ENCODE measurements around the gene LIMS2.

LIMS2 gene

DNA sequence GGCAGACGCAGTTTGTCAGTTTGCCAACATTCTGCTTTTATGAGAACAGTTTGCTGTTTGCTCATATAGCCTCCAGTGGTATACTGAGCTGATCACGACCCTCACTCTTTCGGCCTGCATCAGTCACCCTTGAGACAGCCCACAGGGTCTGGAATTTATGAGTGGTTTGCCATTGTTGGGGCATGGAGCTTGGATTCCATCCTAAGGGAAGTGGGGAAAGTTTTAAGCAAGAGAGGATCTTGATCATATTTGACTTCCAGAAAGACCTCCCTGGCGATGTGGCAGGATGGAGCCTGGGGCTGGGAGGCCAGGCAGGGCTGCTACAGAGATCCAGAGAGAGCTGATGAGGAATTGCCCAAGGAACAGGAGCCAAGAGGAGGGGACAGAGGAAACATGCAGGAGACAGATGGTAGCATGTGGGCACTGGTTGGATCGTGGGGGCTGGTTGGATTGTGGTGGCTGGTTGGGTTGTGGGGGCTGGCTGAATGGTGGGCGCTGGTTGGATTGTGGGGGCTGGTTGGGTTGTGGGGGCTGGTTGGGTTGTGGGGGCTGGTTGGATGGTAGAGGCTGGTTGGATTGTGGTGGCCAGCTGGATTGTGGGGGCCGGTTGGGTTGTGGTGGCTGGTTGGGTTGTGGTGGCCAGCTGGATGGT is 56.7 kb downstream of the LIMS2 start:
- Histone ChIP-seq H3K4me3 (ENCODE audit: low read length) (no peak overlapping the region), H3K4me1 (ENCODE audit: control insufficient read depth, insufficient read depth, low read length) (no peaks in the 10 kb centered on the region)
- no peak for DNase-seq (ENCODE audit: low read depth)

DNA sequence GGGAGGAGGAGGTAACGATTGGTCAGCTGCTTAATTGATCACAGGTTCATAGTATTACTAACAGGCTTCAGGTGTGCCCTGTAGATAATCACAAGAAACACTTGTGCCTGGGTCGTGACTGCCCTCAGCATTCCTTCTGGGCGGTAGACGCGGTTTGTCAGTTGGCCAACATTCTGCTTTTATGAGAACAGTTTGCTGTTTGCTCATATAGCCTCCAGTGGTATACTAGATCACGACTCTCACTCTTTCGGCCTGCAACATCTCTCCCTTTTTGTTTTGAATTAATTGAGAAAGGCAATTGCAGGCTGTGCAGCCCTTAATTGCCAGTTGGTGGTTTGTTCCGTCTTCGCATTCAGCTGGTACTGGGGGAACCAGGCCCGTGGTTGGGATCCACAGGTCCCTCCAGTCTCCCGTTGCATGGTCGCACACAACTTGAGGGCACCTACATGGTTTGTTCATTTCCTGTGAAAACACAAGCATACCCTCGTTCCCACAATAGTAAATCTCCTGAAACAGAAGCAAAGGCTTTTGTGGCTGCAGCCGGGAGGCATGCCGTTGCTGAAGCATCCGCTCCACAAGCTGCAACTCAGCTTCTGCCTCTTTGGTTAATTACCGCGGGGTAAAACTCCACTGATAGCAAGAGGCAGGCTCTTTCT is 59.7 kb downstream of the LIMS2 start:
- no peak overlapping the region for H3K9ac ChIP-seq (ENCODE audit: low read length)
- no peak overlapping the region for H3K4me3 ChIP-seq (ENCODE audit: low read length)
- H3K27me3 ChIP-seq (replicated peaks; ENCODE audit: control insufficient read depth, insufficient read depth, low read length): no peaks in the 10 kb centered on the region
- no peaks in the 10 kb centered on the region for H3K36me3 ChIP-seq (ENCODE audit: control insufficient read depth, insufficient read depth, low read length, severe bottlenecking)
- peaks cover 23% of the 10 kb centered on the region for H3K9me3 ChIP-seq (ENCODE audit: control insufficient read depth, low read length)
- H3K4me1 ChIP-seq (ENCODE audit: control insufficient read depth, insufficient read depth, low read length): no peaks in the 10 kb centered on the region
- DNase-seq (ENCODE audit: low read depth): peak; percentile 82

More for the DNA sequence above, 56.7 kb downstream of the LIMS2 start:
- peaks cover 6% of the 10 kb centered on the region for H3K9me3 ChIP-seq (ENCODE audit: control insufficient read depth, low read length)
- H3K36me3 ChIP-seq (ENCODE audit: control insufficient read depth, insufficient read depth, low read length, severe bottlenecking): no peaks in the 10 kb centered on the region
- no peak overlapping the region for H3K9ac ChIP-seq (ENCODE audit: low read length)
- H3K27me3 ChIP-seq (replicated peaks; ENCODE audit: control insufficient read depth, insufficient read depth, low read length): no peaks in the 10 kb centered on the region

DNA sequence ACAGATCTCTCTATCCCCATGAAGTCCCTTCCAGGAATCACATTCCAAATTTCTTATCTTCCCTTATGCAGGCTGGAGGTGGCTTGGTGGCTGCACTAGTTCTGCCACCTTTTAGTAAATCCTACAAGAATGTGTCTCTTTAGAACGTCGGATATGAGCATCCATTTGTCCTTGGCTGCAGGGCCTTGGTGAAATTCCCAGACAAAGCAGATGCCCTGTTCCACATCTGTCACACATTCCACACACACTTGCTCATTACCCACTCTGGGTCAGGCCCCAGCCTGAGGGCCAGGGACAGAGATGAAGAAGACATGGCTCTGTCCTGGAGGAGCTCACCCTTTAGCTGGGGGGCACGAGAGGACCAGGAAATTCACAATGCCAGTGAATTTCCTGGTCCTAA is 60.6 kb downstream of the LIMS2 start:
- peak; percentile 62 for DNase-seq (ENCODE audit: low read depth)
- Histone ChIP-seq H3K9ac (ENCODE audit: low read length) (no peak overlapping the region), H3K36me3 (ENCODE audit: control insufficient read depth, insufficient read depth, low read length, severe bottlenecking) (no peaks in the 10 kb centered on the region), H3K27me3 (replicated peaks; ENCODE audit: control insufficient read depth, insufficient read depth, low read length) (peaks cover under 1% of the 10 kb centered on the region), H3K9me3 (ENCODE audit: control insufficient read depth, low read length) (peaks cover 24% of the 10 kb centered on the region), H3K4me3 (ENCODE audit: low read length) (no peak overlapping the region), H3K4me1 (ENCODE audit: control insufficient read depth, insufficient read depth, low read length) (no peaks in the 10 kb centered on the region)

DNA sequence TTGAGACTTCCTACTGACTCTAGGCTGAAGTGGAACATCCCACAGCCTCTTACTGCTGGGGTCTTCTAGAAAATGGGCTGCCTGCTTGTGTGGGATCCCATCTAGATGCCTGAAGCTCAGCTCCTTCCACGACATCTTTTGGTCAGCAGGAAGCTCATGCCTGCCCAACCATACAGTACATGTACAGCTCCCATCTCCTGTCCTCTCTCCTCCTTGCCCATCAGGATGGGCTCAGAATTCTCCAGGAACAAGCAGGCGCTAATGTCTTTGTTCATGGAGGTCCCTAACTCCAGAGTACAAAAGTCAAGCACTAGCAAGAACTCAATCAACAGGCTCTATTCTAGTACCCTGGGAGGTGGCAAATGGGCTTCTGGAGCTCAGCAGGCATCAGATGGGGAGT is 61.1 kb downstream of the LIMS2 start:
- no peak for DNase-seq (ENCODE audit: low read depth)
- peaks cover 4% of the 10 kb centered on the region for H3K27me3 ChIP-seq (replicated peaks; ENCODE audit: control insufficient read depth, insufficient read depth, low read length)
- H3K36me3 ChIP-seq (ENCODE audit: control insufficient read depth, insufficient read depth, low read length, severe bottlenecking): no peaks in the 10 kb centered on the region
- H3K9ac ChIP-seq (ENCODE audit: low read length): no peak overlapping the region
- peaks cover 24% of the 10 kb centered on the region for H3K9me3 ChIP-seq (ENCODE audit: control insufficient read depth, low read length)
- no peak overlapping the region for H3K4me3 ChIP-seq (ENCODE audit: low read length)
- no peaks in the 10 kb centered on the region for H3K4me1 ChIP-seq (ENCODE audit: control insufficient read depth, insufficient read depth, low read length)

DNA sequence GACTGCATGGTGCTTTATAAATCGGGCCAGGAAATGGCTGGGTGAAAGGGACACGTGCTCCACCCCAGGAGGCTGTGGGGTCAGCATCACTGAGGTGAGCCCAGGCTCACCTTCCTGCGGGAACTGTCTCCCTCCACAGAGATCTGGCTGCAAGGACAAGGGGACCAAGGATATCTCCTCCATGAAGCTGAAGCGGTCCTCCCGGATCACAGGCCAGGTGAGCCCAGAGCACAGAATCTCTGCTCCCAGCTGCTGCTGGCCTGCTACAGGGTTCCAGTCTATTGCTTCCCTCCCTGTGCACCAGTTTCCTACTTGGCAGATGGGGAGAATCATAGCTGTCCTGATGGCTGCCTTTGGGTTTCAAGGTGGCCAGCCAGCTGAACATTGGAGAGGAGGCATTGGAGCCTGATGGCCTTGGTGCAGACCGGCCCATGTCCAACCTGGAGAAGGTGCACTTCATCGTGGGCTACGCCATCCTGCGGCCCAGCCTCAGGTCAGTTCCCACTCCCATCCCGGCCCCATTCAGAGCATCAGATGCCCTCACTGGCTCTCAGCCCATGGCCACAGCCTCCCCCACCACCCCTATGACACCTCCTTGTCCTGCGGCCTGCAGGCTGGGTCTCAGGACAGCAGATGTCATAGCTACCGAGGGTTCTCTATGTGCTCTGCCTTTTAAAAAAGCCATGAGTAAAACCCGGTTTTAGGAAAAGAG is 63.1 kb downstream of the LIMS2 start:
- no peak overlapping the region for H3K4me3 ChIP-seq (ENCODE audit: low read length)
- peaks cover 24% of the 10 kb centered on the region for H3K9me3 ChIP-seq (ENCODE audit: control insufficient read depth, low read length)
- no peaks in the 10 kb centered on the region for H3K36me3 ChIP-seq (ENCODE audit: control insufficient read depth, insufficient read depth, low read length, severe bottlenecking)
- no peak overlapping the region for H3K9ac ChIP-seq (ENCODE audit: low read length)
- no peaks in the 10 kb centered on the region for H3K4me1 ChIP-seq (ENCODE audit: control insufficient read depth, insufficient read depth, low read length)
- H3K27me3 ChIP-seq (replicated peaks; ENCODE audit: control insufficient read depth, insufficient read depth, low read length): peaks cover 13% of the 10 kb centered on the region
- DNase-seq (ENCODE audit: low read depth): no peak

DNA sequence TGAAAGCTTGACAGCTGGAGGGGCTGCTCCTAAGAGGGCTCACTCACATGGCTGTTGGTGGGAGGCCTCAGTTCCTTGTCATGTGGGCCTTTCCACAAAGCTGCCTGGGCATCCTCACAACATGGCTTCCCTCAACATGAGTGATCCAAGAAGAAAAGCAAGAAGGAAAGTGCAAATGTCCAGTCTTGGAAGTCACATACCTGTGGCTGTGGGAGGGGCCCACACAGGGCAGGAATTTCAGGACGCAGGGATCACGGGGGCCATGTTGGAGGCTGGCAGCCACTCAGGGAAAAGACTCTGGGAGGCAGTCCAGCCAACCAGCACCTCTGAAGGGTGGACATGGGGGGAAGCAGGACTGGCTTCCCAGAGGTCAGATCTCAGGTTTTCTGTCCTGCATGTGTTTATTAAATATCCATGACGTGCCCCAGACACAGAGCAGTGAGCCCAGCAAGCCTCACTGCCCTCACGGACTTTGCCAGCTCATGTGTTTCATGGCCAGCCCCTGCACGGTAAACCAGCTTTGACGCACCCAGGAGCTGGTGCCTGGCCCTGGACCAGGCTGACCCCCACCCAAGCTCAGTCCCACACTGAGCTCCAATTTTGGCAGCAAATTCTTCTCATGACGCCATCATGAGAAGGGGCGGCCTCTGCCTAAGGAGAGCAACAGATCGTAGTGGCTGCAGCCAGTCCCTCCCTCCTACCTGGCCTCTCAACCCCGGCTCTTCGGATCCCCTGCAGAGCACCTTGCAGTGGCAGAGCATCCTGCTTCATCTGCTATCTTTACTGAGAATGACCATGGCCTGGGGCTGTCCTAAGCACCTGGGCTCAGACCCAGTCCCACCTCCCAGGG is 64.0 kb downstream of the LIMS2 start:
- no peak overlapping the region for H3K4me3 ChIP-seq (ENCODE audit: low read length)
- H3K9ac ChIP-seq (ENCODE audit: low read length): no peak overlapping the region
- H3K27me3 ChIP-seq (replicated peaks; ENCODE audit: control insufficient read depth, insufficient read depth, low read length): peaks cover 13% of the 10 kb centered on the region
- no peaks in the 10 kb centered on the region for H3K36me3 ChIP-seq (ENCODE audit: control insufficient read depth, insufficient read depth, low read length, severe bottlenecking)
- DNase-seq (ENCODE audit: low read depth): no peak
- H3K4me1 ChIP-seq (ENCODE audit: control insufficient read depth, insufficient read depth, low read length): no peaks in the 10 kb centered on the region
- H3K9me3 ChIP-seq (ENCODE audit: control insufficient read depth, low read length): peaks cover 24% of the 10 kb centered on the region

DNA sequence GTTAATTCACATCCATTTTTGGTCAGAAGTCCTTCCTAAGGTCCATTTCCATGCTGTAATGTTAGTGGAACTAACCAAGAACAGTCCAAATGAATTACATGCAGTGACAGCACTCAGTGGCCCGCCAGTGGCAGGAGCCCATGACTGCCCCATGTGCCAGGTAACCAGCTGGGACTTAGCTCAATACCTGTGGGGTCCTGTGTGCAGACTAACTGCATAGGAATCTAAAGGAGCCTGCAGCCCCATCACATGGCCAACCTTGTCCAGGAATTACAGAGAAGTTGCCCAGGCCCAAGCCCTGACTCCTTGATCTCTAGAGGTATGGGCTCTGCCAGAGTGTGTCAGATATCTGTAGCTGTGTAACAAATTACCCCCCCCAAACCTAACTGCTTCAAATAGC is 64.8 kb downstream of the LIMS2 start:
- no peak overlapping the region for H3K4me3 ChIP-seq (ENCODE audit: low read length)
- H3K27me3 ChIP-seq (replicated peaks; ENCODE audit: control insufficient read depth, insufficient read depth, low read length): peaks cover 13% of the 10 kb centered on the region
- H3K9me3 ChIP-seq (ENCODE audit: control insufficient read depth, low read length): peaks cover 24% of the 10 kb centered on the region
- no peak overlapping the region for H3K9ac ChIP-seq (ENCODE audit: low read length)
- no peaks in the 10 kb centered on the region for H3K36me3 ChIP-seq (ENCODE audit: control insufficient read depth, insufficient read depth, low read length, severe bottlenecking)
- DNase-seq (ENCODE audit: low read depth): no peak
- no peaks in the 10 kb centered on the region for H3K4me1 ChIP-seq (ENCODE audit: control insufficient read depth, insufficient read depth, low read length)

DNA sequence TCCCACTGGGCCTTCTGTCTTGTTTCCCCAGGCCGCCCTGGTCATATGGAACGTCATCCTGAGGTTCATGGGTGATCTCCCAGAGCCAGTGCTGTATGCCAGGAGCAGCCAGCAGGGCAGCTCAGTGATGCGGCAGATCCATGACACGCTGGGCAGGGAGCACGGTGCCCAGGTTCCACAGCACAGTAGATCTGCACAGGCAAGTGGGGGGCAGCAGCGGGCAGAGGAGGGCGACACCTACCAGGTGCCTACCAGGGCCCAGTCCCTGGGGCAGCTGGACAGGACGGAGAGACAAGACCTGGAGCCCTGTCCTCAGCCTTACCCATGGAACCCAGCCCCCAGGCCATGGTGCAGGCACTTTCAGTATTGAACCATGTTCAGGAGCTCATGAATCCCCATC is 65.5 kb downstream of the LIMS2 start:
- Histone ChIP-seq H3K9ac (ENCODE audit: low read length) (no peak overlapping the region), H3K9me3 (ENCODE audit: control insufficient read depth, low read length) (peaks cover 24% of the 10 kb centered on the region), H3K4me1 (ENCODE audit: control insufficient read depth, insufficient read depth, low read length) (no peaks in the 10 kb centered on the region), H3K4me3 (ENCODE audit: low read length) (no peak overlapping the region), H3K36me3 (ENCODE audit: control insufficient read depth, insufficient read depth, low read length, severe bottlenecking) (no peaks in the 10 kb centered on the region), H3K27me3 (replicated peaks; ENCODE audit: control insufficient read depth, insufficient read depth, low read length) (peaks cover 13% of the 10 kb centered on the region)
- no peak for DNase-seq (ENCODE audit: low read depth)

DNA sequence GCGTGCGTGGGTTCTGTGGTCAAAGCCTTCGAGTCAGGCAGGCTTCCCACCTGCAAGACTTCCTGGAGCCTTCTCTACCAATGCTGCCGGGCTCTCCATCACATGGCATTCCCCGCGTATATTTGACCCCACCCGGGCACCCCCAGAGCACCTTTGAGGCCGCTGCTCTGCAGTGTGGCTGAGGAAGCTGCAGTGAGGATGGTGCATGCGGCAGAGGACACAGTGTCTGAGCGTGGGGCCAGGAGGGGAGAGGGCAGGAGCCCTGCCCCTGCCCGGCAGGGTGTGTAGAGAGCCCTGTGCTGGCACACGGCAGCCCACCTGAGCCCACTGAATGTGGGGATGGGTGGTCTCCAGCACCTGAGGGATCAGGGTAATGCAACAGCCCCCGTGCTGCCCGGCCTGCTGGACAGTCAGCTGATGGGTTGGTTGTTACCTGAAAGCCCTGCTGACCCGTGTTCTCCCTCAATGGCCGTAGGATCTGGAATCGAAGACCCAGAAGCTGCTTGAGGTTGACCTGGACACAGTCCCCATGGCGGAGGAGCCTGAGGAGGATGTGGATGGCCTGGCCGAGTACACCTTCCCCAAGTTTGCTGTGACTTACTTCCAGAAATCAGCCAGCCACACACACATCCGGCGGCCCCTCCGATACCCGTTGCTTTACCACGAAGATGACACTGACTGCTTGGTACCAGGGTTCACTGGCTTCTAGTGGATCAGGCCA is 66.1 kb downstream of the LIMS2 start:
- H3K27me3 ChIP-seq (replicated peaks; ENCODE audit: control insufficient read depth, insufficient read depth, low read length): peaks cover 13% of the 10 kb centered on the region
- DNase-seq (ENCODE audit: low read depth): no peak

DNA sequence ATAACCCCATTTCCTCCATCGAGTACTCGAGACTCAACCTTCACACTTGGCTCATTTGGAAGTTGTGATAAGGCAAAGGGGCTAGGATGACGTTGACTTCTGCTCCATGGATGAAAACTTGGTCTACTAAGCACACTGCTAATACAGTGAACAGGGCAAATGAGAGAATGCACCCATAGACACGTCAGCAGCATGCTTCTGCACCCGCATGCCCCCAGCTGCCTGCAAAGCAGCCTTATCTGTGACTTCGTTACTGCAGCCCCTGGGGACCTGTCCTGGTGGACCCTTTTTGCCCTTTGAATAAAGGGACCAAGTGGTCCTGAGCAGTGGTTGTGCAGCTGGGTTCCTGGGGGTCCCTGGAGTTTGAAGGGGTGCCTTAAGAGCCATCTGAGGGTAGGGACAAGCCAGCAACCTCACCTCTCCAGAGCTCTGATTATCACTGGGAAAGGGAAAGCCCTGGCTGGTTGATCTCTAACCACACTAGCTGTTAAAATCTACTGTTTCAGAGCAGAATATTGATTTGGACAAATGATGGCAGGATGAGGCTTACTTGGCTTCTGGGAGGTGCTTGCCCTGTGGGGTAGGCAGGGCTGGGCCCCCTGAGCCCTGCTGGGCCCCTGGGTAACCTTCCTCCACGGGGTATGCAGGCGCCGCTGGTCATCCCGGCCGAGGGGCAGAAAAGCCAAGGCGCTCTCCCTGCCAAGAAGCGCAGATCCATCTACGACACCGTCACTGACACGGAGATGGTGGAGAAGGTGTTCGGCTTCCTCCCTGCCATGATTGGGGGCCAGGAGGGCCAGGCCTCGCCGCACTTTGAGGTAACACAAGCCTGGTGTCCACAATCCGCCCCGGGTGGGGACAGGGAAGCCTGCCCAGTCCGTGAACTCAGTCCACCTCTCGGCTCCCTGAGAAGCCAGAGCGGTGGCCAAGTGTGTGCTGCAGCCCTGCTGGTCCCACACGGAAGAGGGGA is 67.0 kb downstream of the LIMS2 start:
- no peak for DNase-seq (ENCODE audit: low read depth)
- H3K4me3 ChIP-seq (ENCODE audit: low read length): no peak overlapping the region
- H3K4me1 ChIP-seq (ENCODE audit: control insufficient read depth, insufficient read depth, low read length): no peaks in the 10 kb centered on the region
- H3K36me3 ChIP-seq (ENCODE audit: control insufficient read depth, insufficient read depth, low read length, severe bottlenecking): no peaks in the 10 kb centered on the region
- peaks cover 25% of the 10 kb centered on the region for H3K9me3 ChIP-seq (ENCODE audit: control insufficient read depth, low read length)
- peaks cover 13% of the 10 kb centered on the region for H3K27me3 ChIP-seq (replicated peaks; ENCODE audit: control insufficient read depth, insufficient read depth, low read length)
- no peak overlapping the region for H3K9ac ChIP-seq (ENCODE audit: low read length)

More for the DNA sequence above, 66.1 kb downstream of the LIMS2 start:
- H3K9me3 ChIP-seq (ENCODE audit: control insufficient read depth, low read length): peaks cover 27% of the 10 kb centered on the region
- no peak overlapping the region for H3K4me3 ChIP-seq (ENCODE audit: low read length)
- H3K9ac ChIP-seq (ENCODE audit: low read length): no peak overlapping the region
- no peaks in the 10 kb centered on the region for H3K36me3 ChIP-seq (ENCODE audit: control insufficient read depth, insufficient read depth, low read length, severe bottlenecking)
- H3K4me1 ChIP-seq (ENCODE audit: control insufficient read depth, insufficient read depth, low read length): no peaks in the 10 kb centered on the region

All from adipocyte (in vitro differentiated cells).